Renal pelvis (tissue), 4 donors: ENCODE results near the gene MARCHF10. TPM values are rescaled to one million over a fixed set of nuclear protein-coding genes. Genes with fewer than 3 reads are reported as not detected.
"Not testable (repeated sequence)": the region's sequence is repeated elsewhere in the genome, so short reads cannot be mapped to it uniquely, and the experiment has no call there.

ENCODE experiments used
- DNase-seq: peaks from one replicate; pipeline ENCODE4 v3.0.0-alpha.2; 2013
- polyA plus RNA-seq, 3 donors: library from polyadenylated mRNA; unstranded; fragments of 120-200 nt; gene quantifications; one replicate each; pipeline ENCODE4 v1.2.1, GENCODE V29; 2013; ENCODE audit not compliant: insufficient read length in 3 of 3

The MARCHF10 gene
- polyA plus RNA-seq, 3 donors: 1.1 to 1.5 (median 1.4) TPM

GRCh38 chr17:62696726-62697490 is 111.2 kb downstream of the MARCHF10 start:
- DNase-seq: no peak

DNA sequence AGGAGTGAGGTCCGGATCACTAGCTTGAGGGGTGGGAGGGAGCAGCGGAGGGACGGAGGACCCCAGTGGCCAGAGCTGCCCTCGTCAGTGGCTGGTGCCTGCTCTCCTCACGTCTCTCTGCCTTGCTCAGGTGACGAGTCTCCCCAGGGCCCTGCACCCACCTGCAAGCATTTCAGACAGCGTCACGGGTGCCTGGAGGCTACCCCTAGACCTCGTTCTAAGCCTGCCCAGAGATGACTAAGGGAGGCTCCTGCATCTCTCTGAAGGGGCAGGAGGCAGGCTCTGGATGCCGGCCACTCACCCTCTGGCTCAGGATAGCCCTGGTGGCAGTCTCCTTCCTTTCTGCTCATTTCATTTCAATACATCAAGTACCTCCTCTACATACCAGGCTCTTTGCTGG is 111.9 kb downstream of the MARCHF10 start:
- no peak for DNase-seq

DNA sequence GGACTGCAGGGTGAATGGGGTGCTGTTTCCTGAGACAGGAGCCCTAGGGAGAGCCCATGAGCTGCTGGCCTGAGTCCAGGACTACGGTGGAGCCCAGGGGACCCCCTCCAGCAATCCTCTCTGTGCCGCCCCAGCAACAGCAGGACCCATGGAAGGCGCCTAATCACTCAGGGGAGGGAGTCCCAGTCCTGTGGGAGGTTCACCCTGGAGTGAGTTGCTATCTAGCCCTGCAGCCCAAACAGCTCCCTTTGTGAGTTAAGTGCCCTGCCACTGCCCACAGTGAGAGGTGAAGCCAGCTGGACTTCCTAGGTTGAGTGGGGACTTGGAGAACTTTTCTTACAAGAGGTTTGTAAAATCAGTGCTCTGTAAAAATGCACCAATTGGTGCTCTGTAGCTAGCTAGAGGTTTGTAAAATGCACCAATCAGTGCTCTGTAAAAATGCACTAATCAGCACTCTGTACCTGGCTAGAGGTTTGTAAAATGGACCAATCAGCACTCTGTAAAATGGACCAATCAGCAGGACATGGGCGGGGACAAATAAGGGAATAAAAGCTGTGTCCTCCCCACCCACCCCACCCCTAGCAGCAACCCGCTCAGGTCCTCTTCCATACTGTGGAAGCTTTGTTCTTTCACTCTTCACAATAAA is 112.9 kb downstream of the MARCHF10 start:
- not testable (repeated sequence) for DNase-seq

DNA sequence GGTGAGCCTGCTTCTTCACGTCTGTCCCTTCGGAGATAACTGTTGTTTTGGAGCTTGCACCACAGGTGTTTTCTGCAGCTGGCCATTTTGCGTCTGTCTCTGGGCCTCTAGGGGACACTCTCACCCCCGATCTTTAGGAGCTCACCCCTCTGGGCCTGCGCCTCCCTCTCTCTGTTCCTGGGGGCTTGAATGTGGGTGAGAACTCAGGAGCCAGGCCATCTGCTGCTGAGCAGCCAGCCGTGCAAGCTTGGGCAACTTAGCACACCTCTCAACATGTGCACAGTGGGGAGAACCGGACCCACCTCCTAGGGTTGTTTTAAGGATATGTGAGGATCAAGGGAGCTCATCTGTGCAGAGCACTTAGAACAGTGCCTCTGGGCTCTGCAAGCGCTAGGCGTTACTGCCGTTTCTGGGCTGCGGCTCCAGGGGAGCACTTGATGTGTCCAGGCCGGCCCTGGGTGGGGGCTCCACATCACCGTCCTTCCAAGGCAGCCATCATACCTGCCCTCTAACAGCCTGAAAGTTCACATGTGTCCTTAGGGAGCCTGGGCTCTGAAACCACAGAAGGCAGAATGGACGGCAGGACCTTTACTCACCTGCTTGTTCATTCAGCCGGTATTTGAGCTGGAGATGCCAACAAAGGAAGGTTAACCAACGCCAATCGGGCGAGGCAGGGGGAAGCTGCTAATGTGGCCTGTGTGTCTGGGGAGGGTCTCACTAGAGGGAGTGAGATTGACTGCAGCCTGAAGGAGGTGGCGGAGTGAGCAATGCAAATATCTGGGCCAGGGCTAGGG is 114.3 kb downstream of the MARCHF10 start:
- DNase-seq: no peak

DNA sequence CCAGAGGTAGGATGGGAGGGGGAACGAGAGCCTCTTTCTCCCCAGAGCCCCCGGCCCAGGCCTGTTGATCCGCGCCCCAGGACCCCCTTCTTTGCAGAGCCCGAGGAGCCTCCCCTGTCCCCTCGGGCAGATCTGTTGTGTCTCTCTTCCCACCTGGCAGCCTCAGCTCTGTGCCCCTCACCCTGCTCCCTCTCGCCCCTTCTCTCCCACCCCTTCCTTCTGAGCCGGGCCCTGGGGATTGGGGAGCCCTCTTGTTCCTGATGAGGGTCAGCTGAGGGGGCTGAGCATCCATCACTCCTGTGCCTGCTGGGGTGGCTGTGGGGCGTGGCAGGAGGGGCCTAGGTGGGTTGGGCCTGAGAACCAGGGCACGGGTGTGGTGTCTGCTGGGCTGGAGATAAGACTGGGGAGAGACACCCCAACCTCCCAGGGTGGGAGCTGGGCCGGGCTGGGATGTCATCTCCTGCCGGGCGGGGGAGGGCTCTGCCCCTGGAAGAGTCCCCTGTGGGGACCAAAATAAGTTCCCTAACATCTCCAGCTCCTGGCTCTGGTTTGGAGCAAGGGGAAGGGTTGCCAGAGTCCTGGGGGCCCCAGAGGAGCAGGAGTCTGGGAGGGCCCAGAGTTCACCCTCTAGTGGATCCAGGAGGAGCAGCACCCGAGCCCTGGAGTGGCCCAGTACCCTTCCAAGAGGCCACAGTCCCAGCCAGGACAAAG is 115.2 kb downstream of the MARCHF10 start:
- DNase-seq: no peak

- DNase-seq: no peak
Observed at GRCh38 chr17:62692159-62692651, 115.9 kb downstream of the MARCHF10 start.

GRCh38 chr17:62691589-62691915 is 116.6 kb downstream of the MARCHF10 start:
- not testable (repeated sequence) for DNase-seq

- no peak for DNase-seq
Observed at GRCh38 chr17:62690168-62690897, 117.8 kb downstream of the MARCHF10 start.

GRCh38 chr17:62689441-62690167 is 118.5 kb downstream of the MARCHF10 start:
- DNase-seq: no peak

GRCh38 chr17:62688398-62689160 is 119.5 kb downstream of the MARCHF10 start:
- DNase-seq: no peak

DNA sequence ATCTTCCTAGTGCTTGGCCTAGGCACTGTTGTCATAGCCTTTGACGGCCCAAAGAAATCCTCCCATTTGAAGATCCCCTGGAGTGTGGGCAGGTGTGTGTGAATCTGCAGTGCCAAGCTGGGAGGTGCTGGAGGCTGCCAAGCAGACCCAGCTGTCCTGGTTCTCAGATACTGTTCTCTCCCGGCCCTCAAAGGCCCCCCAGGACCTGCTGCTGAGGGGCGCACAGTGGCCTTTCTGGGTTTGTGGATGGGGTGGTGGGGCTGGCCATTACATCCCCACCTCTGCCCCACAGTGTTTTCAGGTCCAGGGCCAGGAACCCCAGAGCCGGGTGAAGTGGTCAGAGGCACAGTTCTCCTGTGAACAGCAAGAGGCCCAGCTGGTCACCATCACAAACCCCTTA is 120.1 kb downstream of the MARCHF10 start:
- DNase-seq: no peak

DNA sequence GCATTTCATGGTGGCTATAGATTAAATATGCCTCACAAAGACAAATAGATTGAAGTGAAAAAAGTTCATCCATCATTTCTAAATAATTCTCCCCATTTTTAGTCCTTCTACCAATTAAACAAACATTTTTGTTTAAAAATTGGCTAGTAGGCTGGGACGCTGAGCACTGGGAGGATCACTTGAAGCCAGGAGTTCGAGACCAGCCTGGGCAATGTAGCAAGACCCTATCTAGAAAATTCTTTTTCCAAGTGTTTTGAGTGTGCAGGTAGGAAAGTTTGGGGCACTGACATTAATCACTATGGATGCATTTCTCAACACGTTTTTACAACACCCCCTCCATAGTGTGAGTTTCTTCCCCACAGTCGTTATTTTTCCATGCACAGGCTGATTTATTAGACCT is 123.9 kb downstream of the MARCHF10 start:
- DNase-seq: no peak

DNA sequence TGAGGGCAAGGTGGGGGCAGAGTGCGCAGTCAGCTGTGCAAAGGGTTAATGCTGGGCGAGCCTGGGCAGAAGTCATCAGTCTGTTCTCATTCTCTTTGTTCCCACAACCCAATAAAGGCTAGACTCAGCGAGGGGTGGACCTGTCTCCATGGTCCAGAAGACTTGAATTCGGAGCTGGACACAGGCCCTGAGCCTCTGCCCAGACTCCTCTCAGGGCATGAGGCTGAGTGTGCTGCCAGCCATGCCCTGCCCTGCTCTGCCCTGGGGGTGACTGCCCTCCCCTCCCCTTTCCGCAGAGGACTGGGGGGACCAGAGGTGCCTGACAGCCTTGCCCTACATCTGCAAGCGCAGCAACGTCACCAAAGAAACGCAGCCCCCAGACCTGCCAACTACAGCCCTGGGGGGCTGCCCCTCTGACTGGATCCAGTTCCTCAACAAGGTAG is 126.2 kb downstream of the MARCHF10 start:
- DNase-seq: no peak

DNA sequence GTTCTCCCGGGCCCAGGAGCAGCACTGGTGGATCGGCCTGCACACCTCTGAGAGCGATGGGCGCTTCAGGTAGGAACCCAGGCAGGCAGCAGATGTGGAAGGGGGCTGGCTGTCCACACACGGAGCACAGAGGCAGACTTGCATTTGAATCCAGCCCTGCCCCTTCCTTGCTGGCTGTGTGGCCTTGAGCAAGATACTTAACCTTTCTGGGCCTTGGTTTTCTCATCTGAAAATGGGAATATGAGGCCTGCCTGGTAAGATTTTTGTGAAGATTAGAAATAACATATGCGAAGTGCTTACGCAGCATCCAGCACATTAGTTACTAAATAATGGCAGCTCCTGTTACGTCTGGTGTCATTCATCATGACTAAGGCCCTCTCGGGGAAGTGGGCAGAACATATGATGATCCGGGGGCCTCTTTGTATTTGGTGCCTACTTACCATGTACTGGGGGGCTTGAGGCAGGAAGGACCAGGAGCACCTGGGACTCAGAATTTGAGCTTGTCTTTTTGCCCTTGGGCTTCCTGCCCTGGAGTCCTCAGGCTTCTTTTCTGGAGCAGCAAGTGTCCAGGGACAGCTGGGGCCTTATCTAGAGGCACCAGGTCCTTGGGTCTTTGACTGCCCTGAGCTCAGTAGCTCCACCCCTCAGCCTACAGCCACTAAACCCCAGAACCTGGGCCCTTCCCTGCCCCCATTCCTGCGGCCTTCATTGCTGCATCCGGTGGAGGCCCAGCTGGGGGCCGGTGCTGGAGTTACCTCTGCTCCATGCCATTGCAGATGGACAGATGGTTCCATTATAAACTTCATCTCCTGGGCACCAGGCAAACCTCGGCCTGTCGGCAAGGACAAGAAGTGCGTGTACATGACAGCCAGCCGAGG is 126.8 kb downstream of the MARCHF10 start:
- DNase-seq: no peak

- no peak for DNase-seq
Observed at GRCh38 chr17:62680541-62681052, 127.5 kb downstream of the MARCHF10 start.

DNA sequence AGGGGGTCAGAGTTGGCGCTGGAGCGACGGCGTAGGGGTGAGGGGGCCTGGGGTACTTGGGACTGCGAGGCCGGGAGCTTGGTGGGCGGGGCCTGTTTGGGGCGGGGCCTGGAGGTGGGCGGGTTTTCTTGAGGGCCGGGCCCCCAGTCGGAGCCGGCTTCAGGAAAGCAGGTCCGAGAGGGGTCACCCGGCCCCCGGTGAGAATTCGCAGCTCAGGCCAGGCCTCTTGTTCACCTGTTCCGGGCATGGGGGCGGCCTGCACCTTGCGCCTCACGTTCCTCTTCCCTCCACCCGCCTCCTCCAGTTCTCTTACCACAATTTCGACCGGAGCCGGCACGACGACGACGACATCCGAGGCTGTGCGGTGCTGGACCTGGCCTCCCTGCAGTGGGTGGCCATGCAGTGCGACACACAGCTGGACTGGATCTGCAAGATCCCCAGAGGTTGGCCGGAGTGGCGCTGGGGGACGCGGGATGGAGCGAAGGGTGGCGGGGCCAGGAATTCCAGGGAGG is 128.2 kb downstream of the MARCHF10 start:
- no peak for DNase-seq

DNA sequence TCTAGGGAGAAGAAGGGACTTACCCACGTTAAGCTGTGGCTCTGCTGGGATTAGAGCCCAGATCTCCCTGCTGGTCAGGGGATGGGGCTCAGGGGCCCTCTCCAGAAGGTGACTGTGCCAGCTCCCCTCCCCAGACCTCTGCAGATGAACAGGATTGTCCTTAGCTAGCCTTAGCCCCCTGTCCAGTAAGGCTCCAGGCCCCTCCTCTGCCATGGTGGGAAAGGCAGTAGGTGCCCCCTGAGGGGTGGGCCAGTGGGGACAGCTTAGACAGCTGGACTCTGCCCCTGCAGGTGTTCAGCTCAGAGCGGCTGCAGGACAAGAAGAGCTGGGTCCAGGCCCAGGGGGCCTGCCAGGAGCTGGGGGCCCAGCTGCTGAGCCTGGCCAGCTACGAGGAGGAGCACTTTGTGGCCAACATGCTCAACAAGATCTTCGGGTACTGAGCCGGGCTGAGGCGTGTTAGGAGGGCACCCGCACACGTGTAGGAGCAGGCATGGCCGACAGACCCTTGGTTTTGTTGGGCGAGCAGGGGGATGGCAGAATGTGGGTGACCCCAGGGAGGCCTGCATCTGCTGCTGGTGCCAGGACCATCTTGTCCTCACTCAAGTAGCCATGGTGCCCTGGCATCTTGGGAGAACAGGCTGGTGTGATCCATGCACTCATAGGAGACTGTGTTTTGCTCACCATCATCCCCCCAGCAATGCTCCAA is 129.7 kb downstream of the MARCHF10 start:
- DNase-seq: no peak
